Thyroid gland (tissue), 4 donors: Measurements from ENCODE around the gene GGT6. TPM values are rescaled to one million over a fixed set of nuclear protein-coding genes. Genes with fewer than 3 reads are reported as not detected.
"Not testable (repeated sequence)": the region's sequence is repeated elsewhere in the genome, so short reads cannot be mapped to it uniquely, and the experiment has no call there.

Source experiments
- DNase-seq, 2 donors: peaks; one replicate each; pipeline ENCODE4 v3.0.0-alpha.2; 2019
- H3K27ac ChIP-seq, 3 donors: fragments of 200-600 bp; sonication (generic); 1 replicate in 2 of 3; 2 replicates in 1 of 3; pipeline ENCODE4 v1.5.1; 2016 to 2019; ENCODE audit warnings: mild to moderate bottlenecking in 1 of 3, moderate library complexity in 1 of 3
- H3K27me3 ChIP-seq: fragments of 200-600 bp; sonication (generic); one replicate; pipeline ENCODE4 v1.5.1; 2019
- H3K36me3 ChIP-seq, 2 donors: fragments of 200-600 bp; sonication (generic); one replicate each; pipeline ENCODE4 v1.5.1; 2016 to 2019
- H3K4me1 ChIP-seq, 2 donors: fragments of 200-600 bp; sonication (generic); one replicate each; pipeline ENCODE4 v1.5.1; 2017 to 2019
- H3K4me3 ChIP-seq, 3 donors: fragments of 200-600 bp; sonication (generic); replicated peaks in 1 of 3; 1 replicate in 2 of 3; 2 replicates in 1 of 3; pipeline ENCODE4 v1.5.1; 2016; ENCODE audit warnings: mild to moderate bottlenecking in 1 of 3
- H3K9me3 ChIP-seq: fragments of 200-600 bp; sonication (generic); one replicate; pipeline ENCODE4 v1.5.1; 2017
- CTCF ChIP-seq, 6 experiments: fragments of 200-600 bp in 3 of 6; fragments of 450-650 bp in 3 of 6; sonication (generic) in 3 of 6; IDR thresholded peaks; one replicate each; pipeline ENCODE4 v1.5.1; 2016 to 2019; ENCODE audit warnings: antibody characterized with exemption in 6 of 6, mild to moderate bottlenecking in 2 of 6, inconsistent platforms in 1 of 6, moderate library complexity in 1 of 6
- POLR2A ChIP-seq, 2 donors: fragments of 450-650 bp; IDR thresholded peaks; one replicate each; pipeline ENCODE4 v1.6.1; 2017; ENCODE audit warnings: antibody characterized with exemption in 2 of 2, mild to moderate bottlenecking in 2 of 2, moderate library complexity in 1 of 2
- WGBS, 2 donors: methylation state at CpG; one replicate each; pipeline ENCODE4 v1.1.5; 2017; 5-methylcytosine and 5-hydroxymethylcytosine counted together
- intact Hi-C: fragments of 100-400 bp; cut with DNase I; formaldehyde crosslinking; loops from one replicate; pipeline ENCODE4 v1.15.1; 2023
- total RNA-seq, 4 donors: library from RNA; depleted of rRNA; stranded (reverse); fragments of >200 nt; gene quantifications; one replicate each; pipeline ENCODE4 v1.2.3, GENCODE V29; 2016

GGT6 gene
- total RNA-seq, 4 donors from 2014 or later: 0.56 to 1.3 TPM; not detected in 2

GRCh38 chr17:4599505-4600281 lies 39.3 kb upstream of the GGT6 start:
- Histone ChIP-seq H3K36me3 (no peaks in the 10 kb centered on the region), H3K9me3 (no peaks in the 10 kb centered on the region), H3K4me1 (no peaks in the 10 kb centered on the region), H3K27ac (no peak overlapping the region), H3K27me3 (no peaks in the 10 kb centered on the region), H3K4me3 (no peak overlapping the region)
- whole genome bisulfite sequencing, 2 donors: 50 to 78% methylated on average over 6 to 25 of the region's 25 CpGs
- DNase-seq: no peak
- intact Hi-C loops: no loop called here
- TF ChIP-seq POLR2A (IDR thresholded peaks at IDR 0.05) (no peak), CTCF (IDR thresholded peaks at IDR 0.05) (no peak)

- intact Hi-C loops: no loop called here
- peak in 1 of 2 donors; percentile 8 for DNase-seq
- no peaks in the 10 kb centered on the region for H3K36me3 ChIP-seq
- no peak overlapping the region for H3K27ac ChIP-seq
- H3K4me3 ChIP-seq: no peak overlapping the region
- H3K9me3 ChIP-seq: no peaks in the 10 kb centered on the region
- no peak for TF ChIP-seq CTCF (IDR thresholded peaks at IDR 0.05)
- no peak for TF ChIP-seq POLR2A (IDR thresholded peaks at IDR 0.05)
- WGBS, 2 donors: 73 to 88% methylated on average over 20 of the region's 20 CpGs
- no peaks in the 10 kb centered on the region for H3K4me1 ChIP-seq
- no peaks in the 10 kb centered on the region for H3K27me3 ChIP-seq
Measured at GRCh38 chr17:4598776-4599504, 38.6 kb upstream of the GGT6 start.

GRCh38 chr17:4597975-4598374 lies 37.6 kb upstream of the GGT6 start:
- 81 to 89% methylated on average over 13 of the region's 13 CpGs for WGBS, 2 donors
- no peaks in the 10 kb centered on the region for H3K9me3 ChIP-seq
- no peak overlapping the region for H3K4me3 ChIP-seq
- H3K4me1 ChIP-seq: no peaks in the 10 kb centered on the region
- H3K27ac ChIP-seq: no peak overlapping the region
- no peak for TF ChIP-seq POLR2A (IDR thresholded peaks at IDR 0.05)
- no peak for TF ChIP-seq CTCF (IDR thresholded peaks at IDR 0.05)
- H3K36me3 ChIP-seq: no peaks in the 10 kb centered on the region
- intact Hi-C loops: no loop called here
- no peak for DNase-seq
- no peaks in the 10 kb centered on the region for H3K27me3 ChIP-seq

- H3K36me3 ChIP-seq: no peaks in the 10 kb centered on the region
- no peaks in the 10 kb centered on the region for H3K27me3 ChIP-seq
- H3K4me3 ChIP-seq: no peak overlapping the region
- no peaks in the 10 kb centered on the region for H3K4me1 ChIP-seq
- 96 to 98% methylated on average over 21 to 26 of the region's 36 CpGs for WGBS, 2 donors
- TF ChIP-seq CTCF (IDR thresholded peaks at IDR 0.05) (no peak), POLR2A (IDR thresholded peaks at IDR 0.05) (no peak)
- DNase-seq: no peak
- intact Hi-C loops: no loop called here
- H3K9me3 ChIP-seq: no peaks in the 10 kb centered on the region
- no peak overlapping the region for H3K27ac ChIP-seq
Measured at GRCh38 chr17:4596636-4597380, 36.4 kb upstream of the GGT6 start.

- 91 to 97% methylated on average over 10 to 11 of the region's 23 CpGs for WGBS, 2 donors
- H3K36me3 ChIP-seq, DNase-seq, H3K4me1 ChIP-seq, intact Hi-C loops, H3K27me3 ChIP-seq, H3K4me3 ChIP-seq, H3K9me3 ChIP-seq, H3K27ac ChIP-seq: not testable (repeated sequence)
Measured at GRCh38 chr17:4595685-4596342, 35.4 kb upstream of the GGT6 start.
